Activated CD4-positive, CD25-positive, alpha-beta regulatory T cell treated with anti-CD3 and anti-CD28 coated beads, Interleukin-2, amount 50 U/mL, for 72 hours (primary cell): ENCODE data around the gene SUGCT.

Source experiments
- DNase-seq: peaks from one replicate; pipeline ENCODE4 v3.0.0; 2021

The SUGCT gene

DNA sequence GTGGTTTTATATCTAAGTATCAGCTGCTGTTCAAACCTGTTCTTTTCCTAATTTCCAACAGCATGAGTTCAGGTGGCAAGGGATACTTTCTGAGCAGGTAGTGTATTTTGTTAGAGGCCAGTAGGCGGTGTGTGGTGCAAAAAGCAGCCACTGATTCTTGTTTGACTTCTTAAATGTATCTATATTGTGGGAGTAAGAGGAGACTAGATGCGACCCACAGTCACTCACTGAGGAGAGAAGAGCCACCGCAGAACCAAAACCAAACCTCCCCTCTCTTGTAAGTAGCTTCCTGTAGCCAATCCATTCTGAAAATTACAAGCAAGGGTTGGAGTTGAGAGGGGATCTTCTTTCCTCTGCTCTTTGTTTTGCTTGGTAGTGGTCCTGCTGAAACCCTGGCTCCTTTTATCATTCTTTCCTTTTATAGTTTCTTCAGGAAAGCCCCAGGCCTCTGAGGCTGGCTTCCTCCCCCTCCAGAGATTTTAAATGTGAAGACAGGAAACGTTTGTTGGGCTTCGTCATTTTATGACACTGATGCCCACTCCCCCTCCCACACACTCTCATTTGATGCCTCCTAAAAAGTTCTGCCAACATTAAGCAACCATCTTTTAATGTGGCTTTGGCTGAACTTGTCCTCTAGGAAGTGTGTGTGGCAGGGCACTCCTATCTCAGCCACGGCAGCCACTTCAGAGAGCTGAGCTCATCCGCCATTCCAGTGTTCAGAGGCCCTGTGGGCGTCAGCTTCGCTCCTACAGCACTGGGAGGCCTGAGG, 566.0 kb downstream of the SUGCT start:
- no peak for DNase-seq

DNA sequence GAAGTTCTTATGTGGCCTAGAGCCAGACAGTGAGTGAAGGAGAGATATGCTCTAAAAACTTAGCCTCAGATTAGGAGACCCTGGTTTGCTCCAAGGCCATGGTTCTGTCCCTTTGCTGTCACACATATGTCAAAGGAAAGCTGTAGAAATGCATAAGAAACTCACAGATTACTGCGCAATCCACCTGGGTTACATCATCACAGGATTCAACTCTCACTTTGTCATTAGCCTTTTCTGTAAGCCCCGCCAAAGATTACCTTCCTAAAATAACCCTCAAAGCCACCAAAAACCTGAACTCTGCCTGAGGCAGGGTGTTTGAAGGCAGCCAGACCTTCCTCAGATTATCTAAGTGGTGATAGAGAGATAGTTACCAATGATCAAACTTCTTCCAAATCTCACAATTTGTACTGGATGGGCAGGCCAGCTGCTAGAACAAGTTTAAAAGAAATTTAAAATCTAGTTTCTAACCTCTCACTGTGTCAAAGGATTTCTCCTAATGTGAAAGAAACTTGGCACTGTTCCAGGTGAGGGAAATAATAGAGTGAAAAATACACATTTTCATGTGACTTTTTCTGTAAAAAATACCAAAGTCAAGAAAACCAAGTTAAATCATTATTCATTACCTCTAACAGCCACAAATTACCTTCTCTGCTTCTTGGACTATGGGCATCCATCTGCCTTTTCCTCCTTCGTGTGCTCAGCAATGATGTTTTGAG, 567.2 kb downstream of the SUGCT start:
- DNase-seq = no peak

DNA sequence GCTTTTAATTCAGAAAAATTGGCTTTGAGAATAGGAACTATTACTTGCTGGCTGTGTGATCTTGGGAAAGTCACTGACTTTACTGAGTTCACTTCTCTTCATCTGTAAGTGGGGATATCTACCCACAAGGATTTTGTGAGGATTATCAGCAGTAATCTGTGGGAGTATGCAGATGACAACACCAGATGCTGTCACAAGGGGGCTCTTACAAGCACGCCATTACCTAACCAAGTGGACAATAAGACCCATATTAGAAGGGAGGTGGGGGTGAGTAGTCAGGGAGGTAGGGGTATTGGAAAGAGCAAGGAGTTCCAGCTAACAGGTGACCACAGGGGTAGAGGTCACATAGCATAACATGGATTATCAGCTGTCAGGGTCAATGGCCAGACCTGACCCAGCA, 569.4 kb downstream of the SUGCT start:
- DNase-seq = no peak

DNA sequence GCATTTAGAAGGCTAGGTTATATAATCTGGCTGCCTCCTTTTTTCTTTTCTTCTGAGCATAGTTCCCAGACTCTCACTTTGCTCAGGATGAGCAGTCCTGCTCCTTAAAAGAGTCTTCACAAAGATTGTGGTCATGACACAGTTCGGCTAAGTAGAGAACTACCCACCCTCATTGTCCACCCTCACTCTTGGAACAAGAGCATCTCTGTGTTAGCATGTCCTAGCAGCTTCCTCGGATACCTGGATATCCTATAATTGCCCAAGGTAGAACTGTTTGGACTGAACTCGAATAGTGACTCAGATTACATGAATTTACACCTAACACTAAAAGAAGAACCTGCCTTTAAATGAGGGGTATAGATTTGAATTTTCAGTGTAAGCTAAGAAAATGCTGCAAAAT, 572.0 kb downstream of the SUGCT start:
- no peak for DNase-seq

DNA sequence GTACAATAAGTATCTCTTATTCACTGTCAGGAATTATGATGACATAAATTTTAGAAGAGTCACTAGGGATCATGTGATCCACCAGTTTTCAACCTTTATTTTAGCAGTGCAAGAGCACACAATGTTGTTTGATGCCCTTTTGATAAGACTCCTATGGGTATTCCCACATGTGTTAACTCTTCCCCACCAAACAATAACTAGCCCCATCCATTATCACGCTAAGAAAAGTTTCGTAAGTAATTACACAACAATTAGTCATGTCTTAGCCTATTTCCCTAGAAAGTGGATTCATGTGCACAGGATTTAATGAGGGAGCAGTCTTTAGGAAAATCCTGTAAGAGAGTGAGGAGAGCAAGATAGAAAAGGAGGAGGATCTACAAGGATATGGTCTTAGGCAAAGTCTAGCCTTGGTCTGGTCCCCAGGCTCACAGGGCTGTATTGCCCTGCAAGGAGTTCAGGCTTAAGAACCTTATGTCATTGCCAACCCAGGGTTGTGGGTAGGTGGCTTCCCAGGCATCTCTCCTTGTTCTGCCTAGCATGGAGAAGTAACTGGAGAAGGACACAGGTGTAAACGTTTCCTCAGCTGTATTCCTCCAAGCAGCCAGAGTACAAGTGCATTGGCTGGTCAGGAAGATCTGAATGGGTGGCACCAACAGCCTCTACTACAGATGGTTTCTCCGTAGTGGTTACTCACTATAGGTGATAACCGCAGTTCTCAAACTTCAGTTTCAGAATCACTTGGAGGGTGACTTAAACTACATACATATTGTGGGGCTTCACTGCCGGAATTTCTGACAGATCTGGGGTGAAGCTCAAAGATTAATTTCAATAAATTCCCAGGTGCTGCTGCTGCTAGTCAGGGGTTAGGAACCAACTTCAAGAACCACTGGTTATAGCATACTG, 574.5 kb downstream of the SUGCT start:
- DNase-seq = no peak

DNA sequence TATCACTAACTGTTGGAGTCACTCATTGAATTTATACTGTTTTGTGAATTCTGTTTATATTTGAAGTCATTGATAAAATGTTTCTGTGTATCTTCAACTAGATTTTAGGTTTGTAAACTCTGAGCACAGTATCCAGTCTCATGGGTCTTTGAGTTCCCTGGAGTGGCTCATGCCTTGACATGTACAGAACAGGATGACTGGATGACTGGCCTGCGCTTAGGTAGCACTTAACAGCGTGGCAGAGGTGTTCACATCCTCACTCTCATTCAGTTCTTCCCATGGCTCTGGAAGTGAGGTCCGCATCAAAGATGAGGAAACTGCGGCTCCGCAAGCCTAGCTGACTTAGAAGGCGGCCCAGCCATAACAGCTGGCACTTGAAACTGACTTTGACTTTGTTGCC, 576.9 kb downstream of the SUGCT start:
- DNase-seq = no peak

DNA sequence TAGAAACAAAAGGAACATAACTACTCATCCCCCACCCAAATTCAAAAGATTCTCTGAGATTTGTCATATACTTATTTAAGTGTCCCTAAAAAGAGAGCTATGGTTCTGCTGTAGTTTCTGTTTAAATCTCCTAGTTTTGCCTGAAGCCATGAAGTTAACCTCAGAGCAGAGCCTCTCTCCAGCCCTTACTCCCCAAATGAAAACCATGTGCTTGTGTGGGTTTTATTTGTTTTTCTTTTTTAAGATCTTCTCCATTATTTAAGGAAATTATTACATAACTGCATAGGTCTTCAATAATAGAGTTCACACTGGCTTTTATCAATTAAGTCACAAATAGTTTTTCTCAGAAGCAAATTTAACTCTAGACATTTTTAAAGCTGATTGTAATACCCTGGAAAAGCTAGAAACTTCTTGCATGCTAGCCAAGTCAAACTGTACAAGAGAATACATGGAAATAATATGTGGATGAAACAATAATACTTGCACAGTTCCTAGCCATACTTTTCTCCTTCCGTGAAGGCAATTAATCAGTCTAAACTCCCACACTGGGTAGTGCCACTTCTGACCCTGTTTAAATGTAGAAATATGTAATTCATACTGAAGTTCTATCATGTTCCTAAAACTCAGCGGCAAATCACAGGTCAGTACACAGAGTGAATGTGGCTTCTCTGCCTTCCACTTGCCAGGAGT, 579.7 kb downstream of the SUGCT start:
- no peak for DNase-seq

DNA sequence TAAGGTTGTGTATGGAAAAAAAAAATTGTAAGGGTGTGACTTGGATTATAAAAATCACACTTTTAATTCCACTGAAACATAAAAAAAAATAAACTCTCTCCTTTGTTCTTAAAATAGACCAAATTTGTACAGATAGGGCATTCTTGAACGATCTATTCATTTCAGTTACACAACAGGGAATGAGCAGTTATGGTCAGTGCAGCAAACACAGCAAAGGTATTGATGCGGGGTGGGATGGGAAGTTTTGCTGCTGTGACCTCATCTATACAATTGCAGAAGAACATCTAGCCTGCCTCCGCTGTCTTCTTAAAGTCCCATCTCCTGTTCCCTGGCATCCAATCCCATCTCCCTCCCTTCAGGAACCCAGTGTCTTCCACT, 580.2 kb downstream of the SUGCT start:
- DNase-seq = no peak

DNA sequence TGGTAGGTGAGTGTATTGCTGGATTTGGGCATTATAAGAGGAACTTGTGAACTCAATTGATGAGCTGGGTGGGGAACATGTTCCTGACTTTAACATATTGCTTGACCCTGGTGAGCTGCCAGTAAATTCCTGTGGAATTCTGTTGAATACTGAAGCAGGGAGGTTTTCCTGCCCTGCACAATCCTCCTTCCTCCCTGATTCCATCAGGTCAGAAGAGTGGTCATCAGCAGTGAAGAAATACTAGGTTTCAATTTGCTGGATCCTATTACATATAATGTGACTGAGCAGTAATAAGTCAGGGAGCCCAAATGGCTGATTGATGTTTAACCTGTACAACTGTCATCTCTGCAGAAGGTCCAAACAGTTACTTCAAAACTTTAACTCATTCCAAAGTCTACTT, 581.2 kb downstream of the SUGCT start:
- no peak for DNase-seq

DNA sequence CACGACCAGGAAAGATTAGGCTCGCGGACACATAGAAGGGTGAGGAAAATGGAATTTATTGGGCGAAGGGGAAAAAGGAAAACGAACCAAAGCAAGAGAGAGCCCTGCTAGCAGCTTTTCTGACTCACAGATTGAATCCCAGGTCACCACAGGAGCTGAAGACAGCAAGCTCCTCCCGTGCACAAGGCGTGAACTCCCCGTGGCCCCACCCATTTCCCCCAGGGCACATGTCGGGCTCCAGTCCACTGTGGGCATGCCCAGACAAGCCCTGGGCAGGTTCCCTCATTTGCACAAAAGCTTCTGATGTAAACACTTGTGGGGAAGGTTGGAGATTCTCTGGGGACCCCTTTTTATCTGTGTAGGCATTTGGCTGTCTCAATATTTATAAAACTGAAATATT, 582.4 kb downstream of the SUGCT start:
- DNase-seq = no peak

DNA sequence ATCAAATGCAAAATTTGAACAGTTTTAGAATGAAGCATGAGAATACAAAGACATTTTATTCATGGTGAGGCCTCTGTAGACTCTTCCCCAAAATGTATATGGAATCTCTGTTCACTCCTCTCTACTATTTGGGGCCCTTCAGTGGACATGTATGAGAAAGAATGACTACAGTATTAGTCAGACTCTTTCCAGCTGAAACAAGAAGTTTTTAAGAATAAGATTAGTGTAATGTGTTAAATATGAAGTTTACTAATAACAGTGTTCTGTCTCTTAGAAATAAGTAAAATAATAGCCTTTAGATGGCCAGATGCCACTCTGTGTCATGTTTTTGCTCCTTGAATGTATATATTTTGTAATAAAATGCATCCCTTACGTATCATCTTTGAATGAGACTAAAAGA, 585.6 kb downstream of the SUGCT start:
- DNase-seq = no peak

DNA sequence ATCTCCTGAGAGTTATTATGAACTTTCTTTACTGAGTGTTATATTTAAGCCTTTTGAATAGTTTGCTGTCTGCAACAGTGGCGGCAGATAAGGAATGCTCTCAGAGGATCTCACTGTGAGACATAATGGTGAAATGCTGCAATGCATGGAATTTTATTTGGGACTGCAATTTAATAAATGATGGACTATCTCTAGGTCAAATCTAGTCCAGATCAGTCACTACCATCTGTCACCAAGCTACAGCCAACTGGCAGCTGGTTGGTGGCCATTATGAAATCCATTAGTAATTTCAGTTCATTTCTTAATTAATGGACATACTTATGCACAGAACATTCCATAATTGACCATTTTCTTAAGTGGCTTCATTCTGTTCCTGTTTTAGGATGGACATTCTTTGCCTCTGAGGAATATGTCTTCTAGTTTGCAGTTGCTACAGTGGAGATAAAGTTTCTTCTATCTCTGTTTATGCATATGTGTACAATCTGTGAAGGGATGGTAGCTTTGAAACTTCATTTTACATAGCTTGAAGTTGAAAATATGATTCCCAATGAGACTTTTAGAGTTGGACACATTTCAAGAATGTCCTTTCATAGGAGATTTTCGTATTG, 586.6 kb downstream of the SUGCT start:
- DNase-seq = no peak

DNA sequence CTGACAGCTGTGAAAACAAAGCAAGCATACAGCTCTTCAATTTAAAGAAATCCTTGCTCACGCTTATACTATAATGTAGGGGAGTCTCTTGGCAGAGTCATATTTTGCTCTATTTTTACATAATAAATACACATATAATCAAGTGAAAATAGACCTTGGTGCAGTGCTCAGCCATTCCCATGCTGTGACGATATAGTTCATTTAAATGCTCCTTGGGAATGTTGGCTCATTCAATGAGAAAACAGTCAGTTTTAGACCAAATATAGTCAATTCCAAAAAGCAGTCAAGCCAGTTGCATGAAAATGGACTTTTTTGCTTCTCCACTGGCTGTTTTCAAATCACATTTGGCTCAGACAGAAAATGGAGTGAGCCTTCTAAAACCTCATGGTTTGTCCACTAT, 587.4 kb downstream of the SUGCT start:
- no peak for DNase-seq

DNA sequence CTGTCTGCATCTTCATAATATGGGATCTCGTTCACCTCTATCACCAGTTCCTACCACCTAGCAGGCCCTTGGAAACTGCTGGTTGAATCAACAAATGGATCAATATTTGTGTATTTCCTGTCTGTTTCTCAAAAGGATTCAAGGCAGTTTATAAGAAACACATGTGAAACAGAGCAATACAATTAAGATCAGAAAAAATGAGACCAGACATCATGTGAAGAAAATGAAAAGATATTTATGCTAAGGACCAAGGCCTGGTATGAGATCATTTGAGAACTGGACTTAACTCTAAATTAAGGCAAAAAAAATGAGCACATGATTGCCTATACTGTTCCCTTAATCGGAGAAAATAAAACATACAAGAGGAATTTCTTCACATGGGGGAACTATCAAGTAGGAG, 589.0 kb downstream of the SUGCT start:
- no peak for DNase-seq

DNA sequence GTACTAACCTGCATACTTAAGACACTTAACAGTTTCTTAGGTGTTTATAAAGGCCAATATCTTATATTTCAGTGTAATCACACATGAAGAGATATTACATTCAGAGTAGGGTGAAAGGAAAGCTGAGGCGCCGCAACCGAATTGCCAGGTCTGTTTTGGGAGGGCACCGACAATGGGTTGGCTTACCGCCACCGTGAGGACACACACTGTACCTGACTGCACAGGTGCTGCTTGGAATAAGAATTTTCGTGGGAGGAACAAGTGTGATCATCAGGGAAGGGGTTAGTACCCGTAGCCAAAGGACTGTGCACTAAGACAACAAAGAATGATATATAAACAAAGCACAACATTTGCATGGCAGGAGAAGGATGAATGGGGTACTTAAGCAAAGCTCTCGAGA, 591.8 kb downstream of the SUGCT start:
- no peak for DNase-seq

DNA sequence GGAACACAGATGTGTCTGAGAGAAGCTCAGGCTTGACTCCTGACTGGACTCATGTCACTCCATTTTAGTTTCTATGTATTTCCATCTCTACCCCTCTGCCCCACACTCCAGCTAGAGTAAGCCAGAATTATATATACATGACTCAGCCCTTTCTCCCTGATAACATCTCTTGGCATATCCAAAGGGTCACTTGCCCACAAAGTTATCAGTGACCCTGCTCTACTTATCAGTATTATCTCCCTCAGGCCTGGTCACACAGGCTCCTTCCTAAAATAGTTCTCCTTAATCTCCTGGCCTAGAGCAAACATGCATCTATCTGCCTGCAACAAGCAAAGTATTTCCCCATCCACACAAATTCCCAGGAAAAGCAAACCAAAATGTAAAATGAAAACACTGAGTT, 598.3 kb downstream of the SUGCT start:
- DNase-seq = no peak

DNA sequence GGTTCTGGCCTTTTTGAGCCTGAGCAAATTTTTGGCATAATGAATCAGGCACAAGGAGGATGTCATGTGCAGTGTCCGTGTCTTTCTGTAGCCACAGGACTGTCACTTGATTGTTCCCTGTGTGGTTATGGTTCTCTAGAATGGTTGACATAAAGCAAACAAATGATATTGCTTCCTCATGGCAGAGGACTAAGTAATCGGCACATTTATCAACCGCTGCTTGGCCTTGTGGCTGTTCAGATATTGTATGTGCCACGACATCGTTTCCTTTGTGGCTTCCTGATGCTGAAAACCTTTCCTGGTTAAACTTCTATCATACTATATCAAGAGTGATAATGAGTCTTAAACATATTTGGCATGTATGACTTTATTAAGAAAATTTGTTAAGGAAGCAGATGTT, 598.8 kb downstream of the SUGCT start:
- DNase-seq = no peak

DNA sequence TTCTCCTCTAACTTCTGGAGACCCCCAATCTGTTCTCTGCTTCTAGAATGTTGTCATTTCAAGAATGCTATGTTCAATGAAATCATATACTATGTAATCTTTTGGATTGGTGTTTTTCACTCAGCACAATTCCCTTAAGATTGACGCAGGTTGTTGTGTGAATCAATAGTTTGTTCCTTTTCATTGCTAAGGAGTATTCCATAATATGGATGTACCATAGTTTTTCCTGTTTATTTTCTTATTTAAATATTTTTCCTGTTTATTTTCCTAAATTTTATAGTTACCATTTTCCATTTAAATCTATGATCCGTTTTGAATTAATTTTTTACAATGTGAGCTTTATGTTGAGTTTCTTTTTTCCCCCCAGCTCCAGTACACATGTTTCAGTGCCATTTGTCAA, 604.5 kb downstream of the SUGCT start:
- DNase-seq = no peak

DNA sequence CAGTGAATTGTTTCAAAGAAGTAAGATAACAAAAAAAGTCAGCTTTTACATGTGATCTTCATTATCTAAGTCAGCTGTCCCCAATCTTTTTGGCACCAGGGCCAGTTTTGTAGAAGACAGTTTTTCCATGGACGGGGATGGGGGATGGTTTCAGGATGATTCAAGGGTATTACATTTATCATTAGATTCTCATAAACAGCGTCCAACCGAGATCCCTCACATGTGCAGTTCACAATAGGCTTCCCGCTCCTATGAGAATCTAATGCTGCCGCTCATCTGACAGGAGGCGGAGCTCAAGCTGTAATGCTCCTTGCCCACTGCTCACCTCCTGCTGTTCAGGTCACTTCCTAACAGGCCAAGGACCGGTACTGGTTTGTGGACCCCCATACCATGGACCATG, 607.5 kb downstream of the SUGCT start:
- DNase-seq = no peak

DNA sequence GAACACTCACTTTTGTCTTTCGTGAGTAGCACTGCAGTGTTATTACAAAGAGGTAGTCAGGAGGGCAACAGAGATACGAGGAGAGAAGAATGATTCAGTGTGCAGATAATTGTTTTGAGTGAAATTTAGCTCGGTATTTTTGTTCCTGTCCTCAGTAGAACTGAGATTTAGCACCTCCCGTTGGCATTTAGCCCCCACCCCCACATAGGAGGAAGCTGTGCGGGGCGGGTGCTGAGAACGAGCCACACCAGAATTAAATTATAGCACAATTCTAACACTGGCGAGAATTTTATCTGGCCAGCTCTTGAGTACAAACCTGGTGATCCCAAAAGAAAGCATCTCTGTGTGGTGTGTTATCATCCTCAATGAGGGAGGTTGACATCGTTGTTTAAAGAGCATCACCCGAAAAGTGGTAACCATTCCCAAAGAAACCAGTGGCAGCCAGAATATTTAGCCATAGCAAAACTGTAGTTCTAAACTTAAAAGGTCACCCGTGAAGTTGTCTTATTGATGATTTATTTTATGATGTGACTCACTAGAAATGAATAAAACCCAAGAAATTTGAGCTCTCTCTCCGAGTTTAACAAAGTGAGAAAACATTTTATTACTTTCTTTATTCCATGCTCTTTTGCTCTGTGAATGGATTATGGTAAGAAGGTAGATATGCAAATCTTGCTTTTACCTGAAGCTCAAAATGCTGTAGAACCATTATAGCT, 612.2 kb downstream of the SUGCT start:
- DNase-seq = no peak

DNA sequence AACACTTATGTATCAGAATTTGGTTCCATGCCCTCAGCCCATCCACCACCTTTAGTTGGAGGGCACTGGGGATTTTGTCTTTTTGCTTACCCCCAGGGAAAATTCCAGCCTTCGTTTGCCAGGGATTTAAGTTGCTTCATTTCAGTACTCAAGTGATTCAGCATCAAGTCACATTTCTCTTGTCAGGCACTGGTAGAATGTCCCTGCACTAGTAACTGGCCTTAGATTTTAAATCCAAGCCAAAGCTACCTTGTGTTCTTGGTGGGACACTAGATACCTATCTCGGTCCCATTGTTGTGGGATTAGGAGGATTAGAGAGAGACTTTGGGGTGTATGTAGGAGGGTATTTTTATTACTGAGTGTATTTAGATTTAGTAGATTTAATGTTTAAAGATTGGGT, 613.1 kb downstream of the SUGCT start:
- DNase-seq = no peak

DNA sequence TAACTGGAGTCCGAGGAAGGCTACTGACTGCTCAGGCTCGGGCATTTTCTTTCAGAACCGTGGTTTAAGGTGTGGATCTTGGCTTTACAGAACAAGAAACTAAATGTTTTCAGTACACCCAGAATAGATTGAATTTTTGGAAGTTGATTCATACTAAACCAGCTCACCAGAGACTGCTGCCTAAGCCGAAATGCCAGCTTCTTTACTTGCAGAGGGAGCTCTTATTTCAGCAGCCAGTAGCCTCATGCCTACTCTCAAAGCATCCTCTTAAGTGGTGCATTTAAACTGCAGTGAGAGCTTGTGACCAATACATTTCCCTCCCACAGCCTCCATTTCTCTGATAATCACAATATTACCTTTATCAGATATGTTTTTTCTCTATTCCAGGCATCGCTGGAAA, 615.1 kb downstream of the SUGCT start:
- DNase-seq = no peak
